ENCODE results near the gene ELL.
"Not testable (repeated sequence)": the region's sequence is repeated elsewhere in the genome, so short reads cannot be mapped to it uniquely, and the experiment has no call there.

Gene ELL

GRCh38 chr19:18533058-18533457 is 11.2 kb upstream of the ELL start:
- no peak for DNase-seq (ENCODE audit: low read depth)
- no peak overlapping the region for H3K4me3 ChIP-seq (ENCODE audit: low read depth, low read length)

GRCh38 chr19:18532168-18532890 is 10.5 kb upstream of the ELL start:
- DNase-seq (ENCODE audit: low read depth) = no peak
- H3K4me3 ChIP-seq (ENCODE audit: low read depth, low read length) = no peak overlapping the region

GRCh38 chr19:18531485-18531884 is 9.6 kb upstream of the ELL start:
- DNase-seq (ENCODE audit: low read depth) = no peak
- H3K4me3 ChIP-seq (ENCODE audit: low read depth, low read length) = no peak overlapping the region

- DNase-seq (ENCODE audit: low read depth) = no peak
Observed at GRCh38 chr19:18529782-18530181, 7.9 kb upstream of the ELL start.

GRCh38 chr19:18526316-18526715 is 4.4 kb upstream of the ELL start:
- no peak for DNase-seq (ENCODE audit: low read depth)
- H3K4me3 ChIP-seq (ENCODE audit: low read depth, low read length) = no peak overlapping the region

More at GRCh38 chr19:18529782-18530181, 7.9 kb upstream of the ELL start:
- no peak overlapping the region for H3K4me3 ChIP-seq (ENCODE audit: low read depth, low read length)

GRCh38 chr19:18523841-18524240 is 2.0 kb upstream of the ELL start:
- no peak overlapping the region for H3K4me3 ChIP-seq (ENCODE audit: low read depth, low read length)
- DNase-seq (ENCODE audit: low read depth) = no peak

GRCh38 chr19:18522862-18523440 is 1.1 kb upstream of the ELL start:
- not testable (repeated sequence) for H3K4me3 ChIP-seq (ENCODE audit: low read depth, low read length); DNase-seq (ENCODE audit: low read depth)

- DNase-seq (ENCODE audit: low read depth) = peak; percentile 100
- peak overlapping the region; percentile 98 for H3K4me3 ChIP-seq (ENCODE audit: low read depth, low read length)
Observed at GRCh38 chr19:18522124-18522861, 423 bp upstream of the ELL start.

- DNase-seq (ENCODE audit: low read depth) = no peak
- H3K4me3 ChIP-seq (ENCODE audit: low read depth, low read length) = peak overlapping the region; percentile 98
Observed at GRCh38 chr19:18520848-18521691, 800 bp downstream of the ELL start.

GRCh38 chr19:18519962-18520847 is 1.7 kb downstream of the ELL start:
- H3K4me3 ChIP-seq (ENCODE audit: low read depth, low read length) = peak overlapping the region; percentile 98
- peak; percentile 41 for DNase-seq (ENCODE audit: low read depth)

GRCh38 chr19:18518639-18519038 is 3.2 kb downstream of the ELL start:
- H3K4me3 ChIP-seq (ENCODE audit: low read depth, low read length) = no peak overlapping the region
- no peak for DNase-seq (ENCODE audit: low read depth)

GRCh38 chr19:18517606-18518005 is 4.3 kb downstream of the ELL start:
- H3K4me3 ChIP-seq (ENCODE audit: low read depth, low read length) = no peak overlapping the region
- DNase-seq (ENCODE audit: low read depth) = no peak

GRCh38 chr19:18515959-18516358 is 5.9 kb downstream of the ELL start:
- DNase-seq (ENCODE audit: low read depth) = no peak
- H3K4me3 ChIP-seq (ENCODE audit: low read depth, low read length) = no peak overlapping the region

GRCh38 chr19:18514800-18515682 is 6.8 kb downstream of the ELL start:
- DNase-seq (ENCODE audit: low read depth) = no peak
- H3K4me3 ChIP-seq (ENCODE audit: low read depth, low read length) = no peak overlapping the region

- H3K4me3 ChIP-seq (ENCODE audit: low read depth, low read length) = no peak overlapping the region
- DNase-seq (ENCODE audit: low read depth) = no peak
Observed at GRCh38 chr19:18513868-18514267, 8.0 kb downstream of the ELL start.

- no peak for DNase-seq (ENCODE audit: low read depth)
- no peak overlapping the region for H3K4me3 ChIP-seq (ENCODE audit: low read depth, low read length)
Observed at GRCh38 chr19:18510216-18510615, 11.7 kb downstream of the ELL start.

- DNase-seq (ENCODE audit: low read depth) = no peak
- no peak overlapping the region for H3K4me3 ChIP-seq (ENCODE audit: low read depth, low read length)
Observed at GRCh38 chr19:18508585-18508984, 13.3 kb downstream of the ELL start.

Measured in skeletal muscle cell (primary cell).